ENCODE results near the gene ARF3. TPM values are rescaled to one million over a fixed set of nuclear protein-coding genes. Genes with fewer than 3 reads are reported as not detected.

The ARF3 gene
- total RNA-seq, 1 experiment from 2014 or later: 256 TPM

- 0 out of 2 replicates have a peak, but pooled peaks have one; percentile 19 for TF ChIP-seq MLX (CRISPR knock-in tag; IDR thresholded peaks at IDR 0.05)
- no peak for TF ChIP-seq ATF1 (CRISPR knock-in tag; IDR thresholded peaks at IDR 0.05)
- no peak for TF ChIP-seq PREB (CRISPR knock-in tag; IDR thresholded peaks at IDR 0.05; ENCODE audit: borderline replicate concordance)
- no peak for TF ChIP-seq ZNF423 (CRISPR knock-in tag; IDR thresholded peaks at IDR 0.05)
- peak; percentile 92 for TF ChIP-seq ZBTB21 (CRISPR knock-in tag; IDR thresholded peaks at IDR 0.05; ENCODE audit: borderline replicate concordance)
- 0 out of 2 replicates have a peak, but pooled peaks have one; percentile 69 for TF ChIP-seq TP53 (CRISPR knock-in tag; IDR thresholded peaks at IDR 0.05)
- no peak for TF ChIP-seq ESRRA (CRISPR knock-in tag; IDR thresholded peaks at IDR 0.05; ENCODE audit: borderline replicate concordance)
- TF ChIP-seq, protein P1, sequence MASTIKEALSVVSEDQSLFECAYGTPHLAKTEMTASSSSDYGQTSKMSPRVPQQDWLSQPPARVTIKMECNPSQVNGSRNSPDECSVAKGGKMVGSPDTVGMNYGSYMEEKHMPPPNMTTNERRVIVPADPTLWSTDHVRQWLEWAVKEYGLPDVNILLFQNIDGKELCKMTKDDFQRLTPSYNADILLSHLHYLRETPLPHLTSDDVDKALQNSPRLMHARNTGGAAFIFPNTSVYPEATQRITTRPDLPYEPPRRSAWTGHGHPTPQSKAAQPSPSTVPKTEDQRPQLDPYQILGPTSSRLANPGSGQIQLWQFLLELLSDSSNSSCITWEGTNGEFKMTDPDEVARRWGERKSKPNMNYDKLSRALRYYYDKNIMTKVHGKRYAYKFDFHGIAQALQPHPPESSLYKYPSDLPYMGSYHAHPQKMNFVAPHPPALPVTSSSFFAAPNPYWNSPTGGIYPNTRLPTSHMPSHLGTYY (CRISPR knock-in tag; IDR thresholded peaks at IDR 0.05): no peak
- TF ChIP-seq TEAD4 (CRISPR knock-in tag; IDR thresholded peaks at IDR 0.05): no peak
- no peak for TF ChIP-seq MXD4 (CRISPR knock-in tag; IDR thresholded peaks at IDR 0.05; ENCODE audit: borderline replicate concordance)
- TF ChIP-seq FOXP4 (CRISPR knock-in tag; IDR thresholded peaks at IDR 0.05): no peak; the same call in 1 of the 2 replicates
- TF ChIP-seq GTF2I (CRISPR knock-in tag; conservative IDR thresholded peaks at IDR 0.05): no peak
- TF ChIP-seq NFYB (CRISPR knock-in tag; conservative IDR thresholded peaks at IDR 0.05; ENCODE audit: low read depth): no peak
- no peak for TF ChIP-seq NR2C2 (CRISPR knock-in tag; IDR thresholded peaks at IDR 0.05)
- TF ChIP-seq FOXJ3 (CRISPR knock-in tag; IDR thresholded peaks at IDR 0.05; ENCODE audit: borderline replicate concordance): no peak
- TF ChIP-seq, protein P2, sequence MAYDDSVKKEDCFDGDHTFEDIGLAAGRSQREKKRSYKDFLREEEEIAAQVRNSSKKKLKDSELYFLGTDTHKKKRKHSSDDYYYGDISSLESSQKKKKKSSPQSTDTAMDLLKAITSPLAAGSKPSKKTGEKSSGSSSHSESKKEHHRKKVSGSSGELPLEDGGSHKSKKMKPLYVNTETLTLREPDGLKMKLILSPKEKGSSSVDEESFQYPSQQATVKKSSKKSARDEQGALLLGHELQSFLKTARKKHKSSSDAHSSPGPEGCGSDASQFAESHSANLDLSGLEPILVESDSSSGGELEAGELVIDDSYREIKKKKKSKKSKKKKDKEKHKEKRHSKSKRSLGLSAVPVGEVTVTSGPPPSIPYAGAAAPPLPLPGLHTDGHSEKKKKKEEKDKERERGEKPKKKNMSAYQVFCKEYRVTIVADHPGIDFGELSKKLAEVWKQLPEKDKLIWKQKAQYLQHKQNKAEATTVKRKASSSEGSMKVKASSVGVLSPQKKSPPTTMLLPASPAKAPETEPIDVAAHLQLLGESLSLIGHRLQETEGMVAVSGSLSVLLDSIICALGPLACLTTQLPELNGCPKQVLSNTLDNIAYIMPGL (CRISPR knock-in tag; IDR thresholded peaks at IDR 0.05): peak; percentile 82
Measured at GRCh38 chr12:48980953-48981756, 23.9 kb upstream of the ARF3 start (continued).

GRCh38 chr12:48980389-48980952 is 23.2 kb upstream of the ARF3 start:
- Mint-ChIP-seq H3K27me3 (ENCODE audit: low read depth) (peaks cover 100% of the 10 kb centered on the region), H3K4me1 (peaks cover 31% of the 10 kb centered on the region), H3K4me3 (peak overlapping the region; percentile 68), H3K27ac (no peak overlapping the region), H3K9me3 (no peaks in the 10 kb centered on the region), H3K36me3 (no peaks in the 10 kb centered on the region)
- peak; percentile 71 for ATAC-seq
- ChIA-PET POLR2A (interaction anchor here (0.7 to 1.3 kb wide), 4 partner anchors 14 to 114 kb away, joined by 3 to 4 read pairs (median 3); partner anchors contain the start of genes DDN and RND1), CTCF (interaction anchor here (0.6 to 10.3 kb wide), 25 partner anchors 8 to 315 kb away, joined by 3 to 237 read pairs (median 5); partner anchors contain the start of genes ARF3, DDN, DDX23 and DHH)
- no peak for TF ChIP-seq FOXK1 (CRISPR knock-in tag; IDR thresholded peaks at IDR 0.05)
- 0 out of 2 replicates have a peak, but pooled peaks have one; percentile 8 for TF ChIP-seq SP1 (CRISPR knock-in tag; conservative IDR thresholded peaks at IDR 0.05)
- 0 out of 2 replicates have a peak, but pooled peaks have one; percentile 24 for TF ChIP-seq CREM (CRISPR knock-in tag; IDR thresholded peaks at IDR 0.05)
- TF ChIP-seq FOXP4 (CRISPR knock-in tag; IDR thresholded peaks at IDR 0.05): 0 out of 2 replicates have a peak, but pooled peaks have one; percentile 4
- no peak for TF ChIP-seq CDX4 (CRISPR knock-in tag; IDR thresholded peaks at IDR 0.05; ENCODE audit: borderline replicate concordance)
- TF ChIP-seq KAT7 (CRISPR knock-in tag; IDR thresholded peaks at IDR 0.05; ENCODE audit: borderline replicate concordance): no peak
- TF ChIP-seq IRF2 (CRISPR knock-in tag; IDR thresholded peaks at IDR 0.05; ENCODE audit: borderline replicate concordance, low read depth): no peak
- no peak for TF ChIP-seq ATF1 (CRISPR knock-in tag; IDR thresholded peaks at IDR 0.05)
- no peak for TF ChIP-seq HMGA2 (CRISPR knock-in tag; IDR thresholded peaks at IDR 0.05)
- DNase-seq (ENCODE audit: low spot score): peak; percentile 76

Measured in WTC11 (cell line).